ENCODE measurements around the gene EMC9.

DNA sequence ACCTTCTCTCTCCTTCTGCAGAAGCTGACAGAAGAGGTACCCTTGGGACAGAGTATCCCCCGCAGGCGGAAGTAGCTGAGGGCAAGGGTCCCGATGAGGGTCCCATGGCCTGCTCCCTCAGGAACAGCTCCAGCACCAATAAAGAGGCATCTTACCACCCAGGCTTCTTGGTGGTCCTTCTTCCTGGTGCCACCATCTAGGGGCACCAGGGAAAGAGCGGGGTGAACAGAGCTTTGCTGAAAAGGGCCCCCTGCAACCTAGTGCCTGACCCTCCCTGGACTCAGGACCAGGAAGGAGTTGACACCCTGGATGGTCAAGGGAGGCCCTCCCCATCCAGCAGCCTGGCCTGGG lies 19.1 kb upstream of the EMC9 start:
- TF ChIP-seq, protein P1, sequence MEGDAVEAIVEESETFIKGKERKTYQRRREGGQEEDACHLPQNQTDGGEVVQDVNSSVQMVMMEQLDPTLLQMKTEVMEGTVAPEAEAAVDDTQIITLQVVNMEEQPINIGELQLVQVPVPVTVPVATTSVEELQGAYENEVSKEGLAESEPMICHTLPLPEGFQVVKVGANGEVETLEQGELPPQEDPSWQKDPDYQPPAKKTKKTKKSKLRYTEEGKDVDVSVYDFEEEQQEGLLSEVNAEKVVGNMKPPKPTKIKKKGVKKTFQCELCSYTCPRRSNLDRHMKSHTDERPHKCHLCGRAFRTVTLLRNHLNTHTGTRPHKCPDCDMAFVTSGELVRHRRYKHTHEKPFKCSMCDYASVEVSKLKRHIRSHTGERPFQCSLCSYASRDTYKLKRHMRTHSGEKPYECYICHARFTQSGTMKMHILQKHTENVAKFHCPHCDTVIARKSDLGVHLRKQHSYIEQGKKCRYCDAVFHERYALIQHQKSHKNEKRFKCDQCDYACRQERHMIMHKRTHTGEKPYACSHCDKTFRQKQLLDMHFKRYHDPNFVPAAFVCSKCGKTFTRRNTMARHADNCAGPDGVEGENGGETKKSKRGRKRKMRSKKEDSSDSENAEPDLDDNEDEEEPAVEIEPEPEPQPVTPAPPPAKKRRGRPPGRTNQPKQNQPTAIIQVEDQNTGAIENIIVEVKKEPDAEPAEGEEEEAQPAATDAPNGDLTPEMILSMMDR (IDR thresholded peaks at IDR 0.05): no peak
- TF ChIP-seq POLR2A (IDR thresholded peaks at IDR 0.05): no peak

Measured in adrenal gland (tissue), 5 donors.